VCaP (cell line): ENCODE results near the gene MICA.
"Not testable (repeated sequence)": the region's sequence is repeated elsewhere in the genome, so short reads cannot be mapped to it uniquely, and the experiment has no call there.

Source experiments
- H3K27ac ChIP-seq: fragments of 450-650 bp; 2 replicates; pipeline ENCODE4 v1.5.1; 2017
- TF ChIP-seq, protein P1 (sequence below): fragments of 450-650 bp; conservative IDR thresholded peaks from 2 replicates; pipeline ENCODE4 v1.5.1; 2017; ENCODE audit warnings: mild to moderate bottlenecking, moderate library complexity

The MICA gene

DNA sequence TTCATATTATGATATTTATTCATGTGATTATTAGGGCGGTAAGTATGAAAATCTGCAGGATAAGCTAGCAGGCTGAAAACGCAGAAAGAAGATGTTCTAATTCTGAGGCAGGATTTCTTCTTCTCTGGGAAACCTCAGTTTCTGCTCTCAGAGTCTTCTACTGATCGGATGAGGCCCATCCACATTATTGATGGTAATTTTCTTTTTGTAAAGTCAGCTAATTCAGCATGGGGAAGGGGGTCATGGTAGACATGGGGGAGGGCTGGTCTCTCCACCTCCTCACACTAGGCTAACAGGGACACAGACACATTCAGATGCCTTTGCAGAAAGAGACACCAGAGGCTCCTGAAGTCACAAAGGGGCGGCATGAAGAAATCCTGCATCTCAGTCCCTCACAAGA lies 21.7 kb upstream of the MICA start:
- H3K27ac ChIP-seq, result no peak overlapping the region
- TF ChIP-seq, protein P1, sequence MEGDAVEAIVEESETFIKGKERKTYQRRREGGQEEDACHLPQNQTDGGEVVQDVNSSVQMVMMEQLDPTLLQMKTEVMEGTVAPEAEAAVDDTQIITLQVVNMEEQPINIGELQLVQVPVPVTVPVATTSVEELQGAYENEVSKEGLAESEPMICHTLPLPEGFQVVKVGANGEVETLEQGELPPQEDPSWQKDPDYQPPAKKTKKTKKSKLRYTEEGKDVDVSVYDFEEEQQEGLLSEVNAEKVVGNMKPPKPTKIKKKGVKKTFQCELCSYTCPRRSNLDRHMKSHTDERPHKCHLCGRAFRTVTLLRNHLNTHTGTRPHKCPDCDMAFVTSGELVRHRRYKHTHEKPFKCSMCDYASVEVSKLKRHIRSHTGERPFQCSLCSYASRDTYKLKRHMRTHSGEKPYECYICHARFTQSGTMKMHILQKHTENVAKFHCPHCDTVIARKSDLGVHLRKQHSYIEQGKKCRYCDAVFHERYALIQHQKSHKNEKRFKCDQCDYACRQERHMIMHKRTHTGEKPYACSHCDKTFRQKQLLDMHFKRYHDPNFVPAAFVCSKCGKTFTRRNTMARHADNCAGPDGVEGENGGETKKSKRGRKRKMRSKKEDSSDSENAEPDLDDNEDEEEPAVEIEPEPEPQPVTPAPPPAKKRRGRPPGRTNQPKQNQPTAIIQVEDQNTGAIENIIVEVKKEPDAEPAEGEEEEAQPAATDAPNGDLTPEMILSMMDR, result no peak

DNA sequence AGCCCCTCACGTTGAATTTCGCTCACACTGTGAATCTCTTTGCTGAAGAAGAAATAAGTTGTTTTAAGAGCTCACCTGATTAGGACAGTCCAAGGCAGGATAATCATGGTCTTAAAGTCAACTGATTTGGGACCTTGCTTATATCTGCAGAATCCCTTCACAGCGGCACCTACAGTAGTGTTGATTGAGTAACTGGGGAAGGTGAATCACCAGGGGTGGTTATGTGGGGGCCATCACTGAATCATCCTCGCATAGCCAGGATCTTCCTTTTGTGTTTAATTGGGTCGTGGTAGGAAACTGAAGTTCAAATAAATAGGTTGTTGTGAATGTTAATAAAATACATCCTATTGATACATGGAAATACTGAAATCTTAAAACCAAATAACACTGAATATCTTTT lies 20.2 kb upstream of the MICA start:
- TF ChIP-seq, protein P1, result no peak
- H3K27ac ChIP-seq, result no peak overlapping the region

DNA sequence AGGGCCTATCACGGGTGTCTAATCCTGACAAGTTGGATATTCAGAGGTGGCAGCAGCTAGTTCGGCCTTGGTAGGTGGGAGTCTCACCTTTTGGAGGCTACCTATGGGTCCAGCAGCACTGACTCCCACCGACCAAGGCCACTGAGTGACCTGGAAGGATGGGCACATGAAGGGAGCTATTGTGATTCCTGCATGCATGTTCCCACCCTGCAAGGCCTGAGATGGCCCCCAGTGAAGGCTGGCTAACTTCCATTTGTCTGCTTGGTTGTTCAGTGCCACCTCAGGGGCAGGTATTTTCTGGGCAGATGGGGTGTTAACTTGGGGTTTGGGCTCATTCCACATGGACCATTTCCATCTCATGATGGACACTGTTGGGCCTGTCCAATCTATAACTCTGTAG lies 18.4 kb upstream of the MICA start:
- H3K27ac ChIP-seq, result no peak overlapping the region
- TF ChIP-seq, protein P1, result no peak

DNA sequence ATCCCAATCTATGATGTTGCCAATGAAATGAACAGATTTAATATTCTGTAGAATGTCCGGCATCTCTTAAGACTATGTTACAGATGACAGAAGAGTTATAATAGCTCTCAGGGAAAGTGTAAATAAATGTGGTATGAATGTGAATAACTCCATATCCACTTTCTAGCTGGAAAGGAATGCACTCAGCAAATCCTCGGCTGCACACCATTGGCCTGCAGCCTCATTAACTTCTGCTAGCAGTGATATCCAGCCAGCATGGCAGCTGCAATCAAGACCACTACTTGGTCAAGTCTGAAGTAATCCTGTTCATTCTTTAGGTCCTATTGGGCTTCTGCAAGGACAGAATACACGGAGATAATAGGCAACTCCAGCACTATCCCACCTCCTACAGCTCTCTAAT lies 17.3 kb upstream of the MICA start:
- TF ChIP-seq, protein P1, result no peak
- H3K27ac ChIP-seq, result no peak overlapping the region

DNA sequence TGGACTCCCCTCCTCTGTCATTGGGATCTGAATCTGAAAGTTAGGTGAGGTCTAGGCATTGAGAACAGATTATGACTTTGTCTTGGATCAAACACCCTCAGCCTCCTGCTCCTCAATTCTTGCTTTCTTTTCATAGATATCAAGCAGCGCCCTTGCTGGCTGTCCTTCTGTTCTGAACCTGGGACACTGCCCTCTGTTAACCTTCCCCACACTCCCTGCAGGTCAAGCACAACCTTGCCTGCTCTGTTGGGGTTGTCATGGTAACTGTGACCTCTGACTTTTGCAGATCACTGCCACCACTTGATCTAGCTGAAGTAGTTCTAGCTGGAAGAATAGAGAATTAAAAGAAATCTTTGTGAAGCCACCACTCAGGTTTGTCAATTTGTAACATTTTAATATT lies 16.4 kb upstream of the MICA start:
- TF ChIP-seq, protein P1, result no peak
- no peak overlapping the region for H3K27ac ChIP-seq

DNA sequence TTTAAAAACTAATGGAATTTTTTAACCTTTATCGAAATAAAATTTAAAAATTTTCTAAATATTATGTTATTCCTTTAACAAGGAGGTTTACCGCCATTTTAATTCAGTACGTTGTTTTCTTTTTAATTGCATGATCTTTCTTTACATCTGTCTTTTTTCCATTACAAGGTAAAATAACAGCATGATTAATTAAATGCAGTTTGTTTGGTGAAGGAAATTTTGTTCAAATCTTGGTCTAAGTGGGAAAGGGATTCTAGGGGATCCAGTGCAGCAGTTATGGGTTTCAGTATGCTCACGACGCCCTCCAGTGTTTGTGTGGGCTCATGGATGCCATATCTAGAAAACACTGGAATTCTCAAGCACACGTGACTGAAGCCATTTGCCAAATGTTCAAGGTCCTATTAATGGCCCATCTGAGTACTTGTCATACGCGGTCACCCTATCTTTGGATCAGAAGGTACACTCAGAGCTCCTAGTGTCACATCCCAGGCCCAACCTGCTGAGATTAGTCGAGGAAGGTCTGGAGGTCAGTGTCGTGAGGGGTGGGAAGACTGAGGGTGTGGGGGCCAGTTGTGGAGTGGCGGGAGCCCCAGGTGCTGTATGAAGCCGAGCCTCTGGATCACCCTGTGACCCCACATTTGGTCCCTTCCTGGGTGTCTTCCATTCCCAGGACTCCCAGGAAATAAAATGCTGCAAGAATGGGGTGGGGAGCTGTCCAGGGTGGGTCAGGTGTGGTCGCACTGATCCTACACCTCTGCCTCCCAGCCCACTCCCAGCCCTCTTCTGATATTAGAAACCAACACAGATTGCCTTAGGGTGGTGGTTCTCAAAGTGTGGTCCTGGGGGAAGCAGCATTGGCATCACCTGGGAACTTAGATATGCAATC lies 14.2 kb upstream of the MICA start:
- H3K27ac ChIP-seq, result not testable (repeated sequence)

DNA sequence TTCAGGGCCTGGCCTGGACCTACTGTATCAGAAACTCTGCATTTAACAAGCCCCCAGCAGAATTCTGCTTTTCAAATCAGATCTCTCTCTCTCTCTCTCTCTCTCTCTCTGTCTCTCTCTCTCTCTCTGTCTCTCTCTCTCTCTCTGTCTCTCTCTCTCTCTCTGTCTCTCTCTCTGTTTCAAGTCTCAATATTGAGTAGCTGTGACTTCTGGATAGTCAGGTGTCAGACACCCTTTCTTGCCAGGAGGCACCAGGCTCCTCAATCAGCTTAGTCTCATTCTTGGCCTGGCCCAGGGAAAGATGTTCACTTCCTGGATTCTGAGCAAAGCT lies 13.6 kb upstream of the MICA start:
- not testable (repeated sequence) for H3K27ac ChIP-seq

DNA sequence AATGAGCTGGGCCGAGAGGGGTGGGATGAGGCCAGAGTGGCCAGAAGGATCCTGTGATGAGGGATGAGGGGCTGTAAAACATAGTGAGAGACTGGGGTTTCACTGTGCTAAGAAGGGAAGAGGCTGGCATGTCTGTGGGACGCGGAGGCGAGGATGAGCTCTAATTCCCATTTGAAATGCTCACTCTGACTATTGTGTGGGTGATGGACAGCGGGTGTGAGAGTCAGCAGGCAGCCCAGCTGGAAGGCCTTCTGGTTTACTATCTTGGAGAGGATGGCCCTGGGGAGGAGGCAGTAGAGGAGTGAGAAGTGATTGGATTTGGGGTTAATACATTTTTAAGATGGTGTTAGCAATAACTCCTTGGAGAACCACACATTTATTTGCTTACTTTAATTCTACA lies 9.5 kb upstream of the MICA start:
- TF ChIP-seq, protein P1, result no peak

More for the DNA sequence above, 9.5 kb upstream of the MICA start:
- H3K27ac ChIP-seq, result no peak overlapping the region
